ENCODE results near the gene HOXC10. TPM values are rescaled to one million over a fixed set of nuclear protein-coding genes. Genes with fewer than 3 reads are reported as not detected.

The HOXC10 gene
- total and polyA plus RNA-seq, 10 of the 15 experiments (the other 5 are each of a cell fraction or from before 2014, with no cell fraction given), result 0.59 TPM; not detected in 9

- TF ChIP-seq ZNF274 (IDR thresholded peaks at IDR 0.05; ENCODE audit: insufficient read depth, insufficient read length) (no peak), RELB (IDR thresholded peaks at IDR 0.05; ENCODE audit: low read depth) (peak; percentile 52; the same call in 1 of the 2 replicates), PRDM15 (CRISPR knock-in tag; IDR thresholded peaks at IDR 0.05) (no peak), PKNOX1 (IDR thresholded peaks at IDR 0.05) (0 out of 2 replicates have a peak, but pooled peaks have one; percentile 15), IKZF1 (conservative IDR thresholded peaks at IDR 0.05) (peak; percentile 37; the same call in 1 of the 2 replicates), SPI1 (IDR thresholded peaks at IDR 0.05; ENCODE audit: borderline replicate concordance, insufficient read depth, low read depth, low read length) (0 out of 2 replicates have a peak, but pooled peaks have one; percentile 1), SMC3 (IDR thresholded peaks at IDR 0.05; ENCODE audit: borderline replicate concordance, low read length) (peak; percentile 36; the same call in 1 of the 2 replicates), RELA (IDR thresholded peaks at IDR 0.05; ENCODE audit: borderline replicate concordance, partially characterized antibody) (peak; percentile 23), CTCF (IDR thresholded peaks at IDR 0.05 in 2 of 3, conservative IDR thresholded peaks at IDR 0.05 in 1 of 3; ENCODE audit: control insufficient read depth in 2 of 3, extremely low read depth in 1 of 3, insufficient read depth in 1 of 3, low read depth in 3 of 3, low read length in 3 of 3) (peak; percentile 25 to 46 (median 42); a peak in 4 of 6 replicates)
- Histone ChIP-seq H3K79me2 (ENCODE audit: control insufficient read depth, insufficient read depth, low read length) (no peaks in the 10 kb centered on the region), H3K9ac (ENCODE audit: control insufficient read depth, insufficient read depth, low read length) (peak overlapping the region; percentile 31; the same call in 1 of the 2 replicates), H4K20me1 (ENCODE audit: control insufficient read depth, insufficient read depth) (no peaks in the 10 kb centered on the region), H3K9me3 (replicated peaks; ENCODE audit: control insufficient read depth, insufficient read depth, low read length) (no peaks in the 10 kb centered on the region), H3K4me1 (ENCODE audit: control insufficient read depth, insufficient read depth, low read length) (peaks cover 27% of the 10 kb centered on the region), H3K4me3 (no peak overlapping the region), H3K27me3 (replicated peaks in 1 of 2; ENCODE audit: control insufficient read depth in 2 of 2, insufficient read depth in 2 of 2, low read length in 1 of 2) (peaks cover 0 to 5% of the 10 kb centered on the region in 2 experiments; a peak in 2 of 4 replicates), H3K27ac (ENCODE audit: control insufficient read depth, insufficient read depth) (no peak overlapping the region), H3K36me3 (ENCODE audit: control insufficient read depth in 2 of 2, insufficient read depth in 2 of 2, low read length in 1 of 2) (no peaks in the 10 kb centered on the region), H3K4me2 (ENCODE audit: control insufficient read depth, insufficient read depth) (peak overlapping the region; percentile 71), H2AFZ (ENCODE audit: control insufficient read depth, low read depth, low read length) (peak overlapping the region; percentile 75)
- POLR2A ChIA-PET, result interaction anchor here (0.6 to 1.2 kb wide), 2 partner anchors 11 to 14 kb away, joined by 3 read pairs; partner anchors contain the start of gene HOXC5
- 6% methylated on average over 16 of the region's 16 CpGs for WGBS (ENCODE audit: insufficient coverage, insufficient replicate concordance, low lambda C conversion rate, missing lambda C conversion rate)
- FAIRE-seq (no peak), ATAC-seq (peak; percentile 28), DNase-seq (ENCODE audit: low read depth, low spot score) (no peak)
- BruUV-seq (replicated peaks), result no TSS peak
- CTCF ChIA-PET, result interaction anchor here (0.5 to 13.4 kb wide), 8 partner anchors 10 to 841 kb away, joined by 3 to 343 read pairs (median 4); partner anchors contain the start of genes HOXC5, HOXC8, SMUG1 and ZNF740
- in situ Hi-C loops (cut with MboI) (loop anchor here (10.0 kb wide), 2 partner anchors 173 to 343 kb away; partner anchors contain the start of gene GPR84), intact Hi-C loops (cut with micrococcal nuclease; ENCODE audit: unreplicated experiment) (loop anchor here (1.0 kb wide), 1 partner anchor 15 kb away; no protein-coding TSS in a partner anchor)
- SMC1A ChIA-PET (ENCODE audit: uncharacterized antibody, unreplicated experiment), result interaction anchor here (1.0 to 2.9 kb wide), 4 partner anchors 11 to 186 kb away, joined by 3 to 9 read pairs (median 5); partner anchors contain the start of genes HOXC4 and HOXC5
- RAD21 ChIA-PET (ENCODE audit: unreplicated experiment), result interaction anchor here (0.8 to 1.6 kb wide), 3 partner anchors 11 to 169 kb away, joined by 3 to 10 read pairs (median 3); partner anchors contain the start of gene HOXC5
Measured at GRCh38 chr12:54021432-54022013, 36.6 kb downstream of the HOXC10 start.
